Endothelial cell of umbilical vein (primary cell): ENCODE results near the gene HDAC8. TPM values are rescaled to one million over a fixed set of nuclear protein-coding genes. Genes with fewer than 3 reads are reported as not detected.

Experiments
- BruUV-seq: library from RNA; stranded (reverse); fragments of 400-500 nt; replicated peaks from 2 replicates; lab custom pipeline; 2021; lab: Mats Ljungman, UMichigan
- CTCF ChIA-PET: fragments of 300-600, 350-600 bp; sonication (Branson Sonifier 250); formaldehyde crosslinking; loops from one replicate; lab custom pipeline; 2021; ENCODE audit warnings: antibody characterized with exemption, inconsistent platforms; lab: Charles Lee
- POLR2A ChIA-PET: fragments of 300-600, 350-600 bp; sonication (Branson Sonifier 250); formaldehyde crosslinking; loops from one replicate; lab custom pipeline; 2021; ENCODE audit warnings: antibody characterized with exemption, inconsistent platforms; lab: Charles Lee
- DNase-seq: peaks from one replicate; pipeline ENCODE4 v3.0.0-alpha.2; 2011; ENCODE audit warnings: low read depth, low spot score
- FAIRE-seq: peaks from 2 replicates; lab custom pipeline; 2011; peaks lifted over from hg19 to GRCh38; lab: Jason Lieb, UNC
- H2AFZ ChIP-seq: 2 replicates; pipeline ENCODE4 v1.6.0; 2012; ENCODE audit warnings: low read depth, low read length, control low read depth, inconsistent platforms
- H3K27ac ChIP-seq: 2 replicates; pipeline ENCODE4 v1.5.1; 2011; ENCODE audit warnings: low read depth, mild to moderate bottlenecking, control low read depth, low read length, moderate library complexity; ENCODE audit not compliant: insufficient read depth
- H3K27me3 ChIP-seq, 2 experiments: 2 replicates each; pipeline versions ENCODE4 v1.6.0 to v1.6.1; 2011; ENCODE audit warnings: low read length in 2 of 2, mixed read lengths in 1 of 2; ENCODE audit not compliant: control insufficient read depth in 2 of 2, insufficient read depth in 2 of 2
- H3K36me3 ChIP-seq, 2 experiments: 2 replicates in 1 of 2; 3 replicates in 1 of 2; pipeline ENCODE4 v1.5.1; 2011; ENCODE audit warnings: low read length in 2 of 2, mild to moderate bottlenecking in 1 of 2, moderate library complexity in 1 of 2; ENCODE audit not compliant: control insufficient read depth in 2 of 2, insufficient read depth in 2 of 2; ENCODE audit errors: extremely low read depth in 1 of 2
- H3K4me1 ChIP-seq: 3 replicates; pipeline ENCODE4 v1.5.1; 2011; ENCODE audit warnings: mild to moderate bottlenecking, low read length; ENCODE audit not compliant: control insufficient read depth, insufficient read depth; ENCODE audit errors: extremely low read depth
- H3K4me2 ChIP-seq: 2 replicates; pipeline ENCODE4 v1.6.1; 2011; ENCODE audit warnings: low read length, control low read depth, mixed read lengths; ENCODE audit not compliant: insufficient read depth
- H3K4me3 ChIP-seq, 3 experiments: fragments of 200-600 bp in 1 of 3; sonication (generic), shearing (Covaris generic) in 1 of 3; replicated peaks in 1 of 3; 2 replicates each; pipeline ENCODE4 v1.5.1; 2011 to 2016; ENCODE audit warnings: control low read depth in 3 of 3, low read length in 3 of 3, mild to moderate bottlenecking in 2 of 3, inconsistent platforms in 1 of 3, low read depth in 1 of 3, moderate library complexity in 1 of 3; ENCODE audit not compliant: insufficient read depth in 1 of 3
- H3K79me2 ChIP-seq: 2 replicates; pipeline ENCODE4 v1.6.0; 2012; ENCODE audit warnings: low read length, inconsistent platforms; ENCODE audit not compliant: control insufficient read depth, insufficient read depth
- H3K9ac ChIP-seq: replicated peaks from 2 replicates; pipeline ENCODE3; 2011; ENCODE audit warnings: low read length, control low read depth; ENCODE audit not compliant: insufficient read depth; ENCODE audit errors: extremely low read depth
- H3K9me1 ChIP-seq: replicated peaks from 3 replicates; pipeline ENCODE4 v1.6.0; 2011; ENCODE audit warnings: mild to moderate bottlenecking, low read length; ENCODE audit not compliant: control insufficient read depth, insufficient read depth; ENCODE audit errors: extremely low read depth
- H3K9me3 ChIP-seq: replicated peaks from 2 replicates; pipeline ENCODE4 v1.5.1; 2012; ENCODE audit warnings: low read length, inconsistent platforms; ENCODE audit not compliant: control insufficient read depth, insufficient read depth
- H4K20me1 ChIP-seq: replicated peaks from 2 replicates; pipeline ENCODE3; 2011; ENCODE audit warnings: mild to moderate bottlenecking, low read length; ENCODE audit not compliant: control insufficient read depth, insufficient read depth; ENCODE audit errors: extremely low read depth
- CTCF ChIP-seq, 2 donors: IDR thresholded peaks; 1 replicate in 1 of 2; 2 replicates in 1 of 2; pipeline ENCODE4 v1.5.1; 2011; ENCODE audit warnings: low read length in 2 of 2, mild to moderate bottlenecking in 2 of 2, moderate library complexity in 2 of 2, control low read depth in 1 of 2, inconsistent platforms in 1 of 2, low read depth in 1 of 2; ENCODE audit not compliant: insufficient read depth in 1 of 2; ENCODE audit errors: extremely low read depth in 1 of 2
- EZH2 ChIP-seq: IDR thresholded peaks from 2 replicates; pipeline ENCODE4 v1.6.1; 2012; ENCODE audit warnings: borderline replicate concordance, low read depth, mild to moderate bottlenecking, moderate library complexity, low read length, inconsistent platforms; ENCODE audit not compliant: severe bottlenecking
- FOS ChIP-seq: IDR thresholded peaks from 2 replicates; pipeline ENCODE4 v1.6.1; 2011; ENCODE audit warnings: mild to moderate bottlenecking, low read length, moderate library complexity, borderline replicate concordance; ENCODE audit not compliant: insufficient read depth
- GATA2 ChIP-seq: IDR thresholded peaks from 2 replicates; pipeline ENCODE4 v1.7.0; 2011; ENCODE audit warnings: low read depth, mild to moderate bottlenecking, moderate library complexity, mixed read lengths, low read length; ENCODE audit not compliant: insufficient read length, insufficient read depth
- JUN ChIP-seq: IDR thresholded peaks from 2 replicates; pipeline ENCODE4 v1.6.1; 2011; ENCODE audit warnings: borderline replicate concordance, low read depth; ENCODE audit not compliant: insufficient read length, insufficient read depth
- MYC ChIP-seq: IDR thresholded peaks from one replicate; pipeline ENCODE4 v1.6.1; 2011; ENCODE audit warnings: mild to moderate bottlenecking, low read depth, low read length
- POLR2A ChIP-seq: IDR thresholded peaks from 2 replicates; pipeline ENCODE4 v1.6.1; 2012; ENCODE audit warnings: low read depth, mild to moderate bottlenecking, control low read depth, low read length
- POLR2AphosphoS5 ChIP-seq: IDR thresholded peaks from 2 replicates; pipeline ENCODE4 v1.6.1; 2012; ENCODE audit warnings: low read depth, mild to moderate bottlenecking, control low read depth, low read length, moderate library complexity; ENCODE audit not compliant: insufficient read depth
- dilution Hi-C: fragments of 300-500 bp; cut with MboI; formaldehyde crosslinking; loops from one replicate; pipeline ENCODE4 v1.15.0; 2019; ENCODE audit warnings: low sequenced_read_pairs; ENCODE audit not compliant: extremely low pct_ligation_motif_present
- intact Hi-C: fragments of 100-400 bp; cut with micrococcal nuclease; formaldehyde crosslinking; loops from one replicate; pipeline ENCODE4 v1.10.0; 2022
- polyA plus RNA-seq, 4 experiments: library from polyadenylated mRNA; depleted of rRNA in 3 of 4; stranded (reverse) in 3 of 4; unstranded in 1 of 4; fragments of >200 nt; gene quantifications; 2 replicates each; pipeline versions ENCODE4 v1.2.1 to v1.2.3, GENCODE V29; 2011 to 2012; ENCODE audit warnings: missing spikeins in 1 of 4
- total RNA-seq: library from RNA; stranded (reverse); gene quantifications from 2 replicates; pipeline ENCODE4 v1.2.3, GENCODE V29; 2021

HDAC8 gene
- total and polyA plus RNA-seq, 2 donors (not counting 3 experiments of a cell fraction or from before 2014, with no cell fraction given), result 17.6 to 37.2 TPM

GRCh38 chrX:72340626-72341025, 232.0 kb downstream of the HDAC8 start:
- no peaks in the 10 kb centered on the region for H3K27me3 ChIP-seq
- H3K4me2 ChIP-seq, result no peak overlapping the region

More at GRCh38 chrX:72340626-72341025, 232.0 kb downstream of the HDAC8 start:
- Histone ChIP-seq H3K9me3 (no peaks in the 10 kb centered on the region), H3K4me3 (no peak overlapping the region), H3K4me1 (no peaks in the 10 kb centered on the region), H2AFZ (no peak overlapping the region), H3K27ac (no peak overlapping the region), H3K9ac (no peak overlapping the region), H3K9me1 (no peaks in the 10 kb centered on the region), H4K20me1 (no peaks in the 10 kb centered on the region), H3K79me2 (no peaks in the 10 kb centered on the region), H3K36me3 (no peaks in the 10 kb centered on the region)
- ChIA-PET POLR2A (no interaction called here), CTCF (no interaction called here)
- FAIRE-seq, result peak; percentile 52
- TF ChIP-seq EZH2 (no peak), GATA2 (no peak), JUN (no peak), MYC (no peak), FOS (no peak), CTCF (IDR thresholded peaks at IDR 0.05; ENCODE audit: extremely low read depth in 1 of 2, insufficient read depth in 1 of 2, low read depth in 1 of 2, low read length in 2 of 2) (no peak), POLR2A (no peak), POLR2AphosphoS5 (no peak)
- intact Hi-C loops (no loop called here), dilution Hi-C loops (no loop called here)
- DNase-seq, result no peak
- no TSS peak for BruUV-seq
